Measurements from ENCODE around the gene FNDC10. TPM values are rescaled to one million over a fixed set of nuclear protein-coding genes. Genes with fewer than 3 reads are reported as not detected.

The FNDC10 gene
- total and polyA plus RNA-seq, 10 of the 15 experiments (the other 5 are each of a cell fraction or from before 2014, with no cell fraction given): 0.05 to 1.3 (median 0.25) TPM; not detected in 4

GRCh38 chr1:1578371-1578940 lies 21.5 kb downstream of the FNDC10 start:
- H3K27ac ChIP-seq (ENCODE audit: control insufficient read depth, insufficient read depth): no peak overlapping the region
- H3K27me3 ChIP-seq (replicated peaks in 1 of 2; ENCODE audit: control insufficient read depth in 2 of 2, insufficient read depth in 2 of 2, low read length in 1 of 2): 0 out of 4 replicates have a peak, but pooled peaks cover 0 to 3% of the 10 kb centered on the region in 2 experiments
- in situ Hi-C loops (cut with MboI) (no loop called here), intact Hi-C loops (cut with micrococcal nuclease; ENCODE audit: unreplicated experiment) (no loop called here)
- DNase-seq (ENCODE audit: low read depth, low spot score) (no peak), ATAC-seq (no peak), FAIRE-seq (no peak)
- SMC1A ChIA-PET (ENCODE audit: uncharacterized antibody, unreplicated experiment): interaction anchor here (0.9 to 1.3 kb wide), 2 partner anchors 19 to 36 kb away, joined by 3 read pairs; no protein-coding TSS in a partner anchor
- no peak overlapping the region for H3K9ac ChIP-seq (ENCODE audit: control insufficient read depth, insufficient read depth, low read length)
- H3K79me2 ChIP-seq (ENCODE audit: control insufficient read depth, insufficient read depth, low read length): peaks cover 17% of the 10 kb centered on the region
- no peak overlapping the region for H2AFZ ChIP-seq (ENCODE audit: control insufficient read depth, low read depth, low read length)
- H3K9me3 ChIP-seq (replicated peaks; ENCODE audit: control insufficient read depth, insufficient read depth, low read length): no peaks in the 10 kb centered on the region
- H4K20me1 ChIP-seq (ENCODE audit: control insufficient read depth, insufficient read depth): no peaks in the 10 kb centered on the region
- no peaks in the 10 kb centered on the region for H3K36me3 ChIP-seq (ENCODE audit: control insufficient read depth in 2 of 2, insufficient read depth in 2 of 2, low read length in 1 of 2)
- H3K4me3 ChIP-seq: no peak overlapping the region
- H3K4me1 ChIP-seq (ENCODE audit: control insufficient read depth, insufficient read depth, low read length): no peaks in the 10 kb centered on the region
- POLR2A ChIA-PET: interaction anchor here (0.5 to 0.6 kb wide), 2 partner anchors 29 to 33 kb away, joined by 5 to 7 read pairs; no protein-coding TSS in a partner anchor
- RAD21 ChIA-PET (ENCODE audit: unreplicated experiment): no interaction called here
- CTCF ChIA-PET: no interaction called here
- no peak overlapping the region for H3K4me2 ChIP-seq (ENCODE audit: control insufficient read depth, insufficient read depth)
- no peak for TF ChIP-seq MYC (IDR thresholded peaks at IDR 0.05; ENCODE audit: insufficient read depth, insufficient read length, insufficient replicate concordance, low read length, severe bottlenecking)
- no peak for TF ChIP-seq MTA2 (IDR thresholded peaks at IDR 0.05; ENCODE audit: low read depth)
- TF ChIP-seq ZNF207 (IDR thresholded peaks at IDR 0.05; ENCODE audit: borderline replicate concordance): no peak
- TF ChIP-seq IRF4 (IDR thresholded peaks at IDR 0.05; ENCODE audit: low read depth, low read length): no peak
- TF ChIP-seq ZBTB33 (IDR thresholded peaks at IDR 0.05): no peak
- no peak for TF ChIP-seq SP1 (IDR thresholded peaks at IDR 0.05; ENCODE audit: low read depth, low read length)
- TF ChIP-seq, protein P1, sequence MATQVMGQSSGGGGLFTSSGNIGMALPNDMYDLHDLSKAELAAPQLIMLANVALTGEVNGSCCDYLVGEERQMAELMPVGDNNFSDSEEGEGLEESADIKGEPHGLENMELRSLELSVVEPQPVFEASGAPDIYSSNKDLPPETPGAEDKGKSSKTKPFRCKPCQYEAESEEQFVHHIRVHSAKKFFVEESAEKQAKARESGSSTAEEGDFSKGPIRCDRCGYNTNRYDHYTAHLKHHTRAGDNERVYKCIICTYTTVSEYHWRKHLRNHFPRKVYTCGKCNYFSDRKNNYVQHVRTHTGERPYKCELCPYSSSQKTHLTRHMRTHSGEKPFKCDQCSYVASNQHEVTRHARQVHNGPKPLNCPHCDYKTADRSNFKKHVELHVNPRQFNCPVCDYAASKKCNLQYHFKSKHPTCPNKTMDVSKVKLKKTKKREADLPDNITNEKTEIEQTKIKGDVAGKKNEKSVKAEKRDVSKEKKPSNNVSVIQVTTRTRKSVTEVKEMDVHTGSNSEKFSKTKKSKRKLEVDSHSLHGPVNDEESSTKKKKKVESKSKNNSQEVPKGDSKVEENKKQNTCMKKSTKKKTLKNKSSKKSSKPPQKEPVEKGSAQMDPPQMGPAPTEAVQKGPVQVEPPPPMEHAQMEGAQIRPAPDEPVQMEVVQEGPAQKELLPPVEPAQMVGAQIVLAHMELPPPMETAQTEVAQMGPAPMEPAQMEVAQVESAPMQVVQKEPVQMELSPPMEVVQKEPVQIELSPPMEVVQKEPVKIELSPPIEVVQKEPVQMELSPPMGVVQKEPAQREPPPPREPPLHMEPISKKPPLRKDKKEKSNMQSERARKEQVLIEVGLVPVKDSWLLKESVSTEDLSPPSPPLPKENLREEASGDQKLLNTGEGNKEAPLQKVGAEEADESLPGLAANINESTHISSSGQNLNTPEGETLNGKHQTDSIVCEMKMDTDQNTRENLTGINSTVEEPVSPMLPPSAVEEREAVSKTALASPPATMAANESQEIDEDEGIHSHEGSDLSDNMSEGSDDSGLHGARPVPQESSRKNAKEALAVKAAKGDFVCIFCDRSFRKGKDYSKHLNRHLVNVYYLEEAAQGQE (IDR thresholded peaks at IDR 0.05; ENCODE audit: low read depth, low read length): no peak
- no peak for TF ChIP-seq FOXK2 (IDR thresholded peaks at IDR 0.05)
- no peak for TF ChIP-seq NR2F1 (conservative IDR thresholded peaks at IDR 0.05)
- TF ChIP-seq RBBP5 (conservative IDR thresholded peaks at IDR 0.05): no peak
- TF ChIP-seq CBX5 (IDR thresholded peaks at IDR 0.05; ENCODE audit: low read depth): no peak
- no peak for TF ChIP-seq ATF2 (IDR thresholded peaks at IDR 0.05; ENCODE audit: low read length)
- TF ChIP-seq CHD2 (IDR thresholded peaks at IDR 0.05; ENCODE audit: borderline replicate concordance, low read depth, low read length): no peak
- TF ChIP-seq BMI1 (IDR thresholded peaks at IDR 0.05; ENCODE audit: borderline replicate concordance): no peak
- WGBS (ENCODE audit: insufficient coverage, insufficient replicate concordance, low lambda C conversion rate, missing lambda C conversion rate): 55% methylated on average over 13 of the region's 13 CpGs
- BruUV-seq (replicated peaks): no TSS peak
